Adrenal gland (tissue), 12 donors: ENCODE results near the gene OR2L8. TPM values are rescaled to one million over a fixed set of nuclear protein-coding genes. Genes with fewer than 3 reads are reported as not detected.

Experiments
- DNase-seq, 7 donors: peaks; one replicate each; pipeline ENCODE4 v3.0.0-alpha.2; 2019 to 2020
- H3K27ac ChIP-seq, 5 donors: fragments of 200-600 bp; sonication (generic) in 4 of 5; 1 replicate in 3 of 5; 2 replicates in 2 of 5; pipeline versions ENCODE4 v1.5.1 to v1.8.0; 2016 to 2020; ENCODE audit warnings: mild to moderate bottlenecking in 1 of 5
- H3K27me3 ChIP-seq: fragments of 200-600 bp; 2 replicates; pipeline ENCODE4 v1.8.0; 2021
- H3K36me3 ChIP-seq, 2 donors: fragments of 200-600 bp; replicated peaks in 1 of 2; 1 replicate in 1 of 2; 2 replicates in 1 of 2; pipeline versions ENCODE4 v1.5.1 to v1.8.0; 2018 to 2022
- H3K4me1 ChIP-seq, 2 donors: fragments of 200-600 bp; replicated peaks in 1 of 2; 1 replicate in 1 of 2; 2 replicates in 1 of 2; pipeline versions ENCODE4 v1.5.1 to v1.8.0; 2018 to 2021
- H3K4me3 ChIP-seq, 4 donors: fragments of 200-600 bp; sonication (generic) in 3 of 4; one replicate each; pipeline ENCODE4 v1.5.1; 2016 to 2018
- H3K9me3 ChIP-seq, 3 donors: fragments of 200-600 bp; sonication (generic) in 1 of 3; replicated peaks in 1 of 3; 1 replicate in 2 of 3; 2 replicates in 1 of 3; pipeline versions ENCODE4 v1.5.1 to v1.8.0; 2016 to 2021
- POLR2A ChIP-seq, 2 donors: fragments of 450-650 bp; IDR thresholded peaks; one replicate each; pipeline ENCODE4 v1.6.1; 2017; ENCODE audit warnings: antibody characterized with exemption in 2 of 2, mild to moderate bottlenecking in 2 of 2, moderate library complexity in 1 of 2
- WGBS, 4 donors: extraction: QIAGEN DNeasy Blood & Tissue Kit in 2 of 4; methylation state at CpG; one replicate each; pipeline versions ENCODE4 v1.1.5 to v1.1.7; 2013 to 2017; 5-methylcytosine and 5-hydroxymethylcytosine counted together
- intact Hi-C, 2 donors: fragments of 100-400 bp; cut with DNase I; formaldehyde crosslinking; loops; one replicate each; pipeline versions ENCODE4 v1.14.1 to v1.15.0; 2022 to 2023
- polyA plus RNA-seq, 3 donors: library from polyadenylated mRNA; stranded (reverse); fragments of 200-250 nt in 2 of 3; fragments of 350-450 nt in 1 of 3; fragmentation: Illumina TruSeq in 1 of 3; extraction: RNeasy Lipid Tissue Mini Kit (QIAGEN cat#74804) in 1 of 3; gene quantifications; one replicate each; pipeline ENCODE4 v1.2.3, GENCODE V29; 2013 to 2014
- total RNA-seq, 9 donors: library from RNA; depleted of rRNA in 4 of 9; stranded (reverse); fragments of >200 nt in 4 of 9; fragments of 120-200 nt in 1 of 9; fragmentation: NEBNext Ultra II Directional in 1 of 9; extraction: Animal tissue kit (Norgen Biotek cat#: 25700) in 1 of 9; gene quantifications; one replicate each; pipeline versions ENCODE4 v1.1.0 to v1.2.4, GENCODE V29; 2013 to 2023
- TF ChIP-seq, protein P1 (sequence below), 6 experiments: fragments of 450-650 bp in 4 of 6; fragments of 200-600 bp in 2 of 6; sonication (generic) in 1 of 6; IDR thresholded peaks; 1 replicate in 5 of 6; 2 replicates in 1 of 6; pipeline versions ENCODE4 v1.5.1 to v1.8.0; 2016 to 2021; ENCODE audit warnings: antibody characterized with exemption in 6 of 6, mild to moderate bottlenecking in 2 of 6, moderate library complexity in 1 of 6
- donor health status: healthy with polysubstance abuse.
- donor health status: Bipolar disorder and iron deficiency.
- donor health status: DM: yes; HTN: yes; CAD: no.
- donor health status: DM: no; HTN: no; CAD: no.
- donor health status: DM: no; HTN: no; CAD: no.
- donor health status: DM: yes; HTN: yes; CAD: no.

The OR2L8 gene
- total and polyA plus RNA-seq, 12 donors, result 0.67 TPM; not detected in 11

- H3K4me1 ChIP-seq, result no peaks in the 10 kb centered on the region
- TF ChIP-seq, protein P1, sequence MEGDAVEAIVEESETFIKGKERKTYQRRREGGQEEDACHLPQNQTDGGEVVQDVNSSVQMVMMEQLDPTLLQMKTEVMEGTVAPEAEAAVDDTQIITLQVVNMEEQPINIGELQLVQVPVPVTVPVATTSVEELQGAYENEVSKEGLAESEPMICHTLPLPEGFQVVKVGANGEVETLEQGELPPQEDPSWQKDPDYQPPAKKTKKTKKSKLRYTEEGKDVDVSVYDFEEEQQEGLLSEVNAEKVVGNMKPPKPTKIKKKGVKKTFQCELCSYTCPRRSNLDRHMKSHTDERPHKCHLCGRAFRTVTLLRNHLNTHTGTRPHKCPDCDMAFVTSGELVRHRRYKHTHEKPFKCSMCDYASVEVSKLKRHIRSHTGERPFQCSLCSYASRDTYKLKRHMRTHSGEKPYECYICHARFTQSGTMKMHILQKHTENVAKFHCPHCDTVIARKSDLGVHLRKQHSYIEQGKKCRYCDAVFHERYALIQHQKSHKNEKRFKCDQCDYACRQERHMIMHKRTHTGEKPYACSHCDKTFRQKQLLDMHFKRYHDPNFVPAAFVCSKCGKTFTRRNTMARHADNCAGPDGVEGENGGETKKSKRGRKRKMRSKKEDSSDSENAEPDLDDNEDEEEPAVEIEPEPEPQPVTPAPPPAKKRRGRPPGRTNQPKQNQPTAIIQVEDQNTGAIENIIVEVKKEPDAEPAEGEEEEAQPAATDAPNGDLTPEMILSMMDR (IDR thresholded peaks at IDR 0.05), result no peak
- TF ChIP-seq POLR2A (IDR thresholded peaks at IDR 0.05), result no peak
- H3K4me3 ChIP-seq, result peak overlapping the region in 1 of 4 donors; percentile 35
- WGBS, 4 donors, result 27 to 39% (median 32%) methylated on average over 7 of the region's 7 CpGs
- peak overlapping the region in 1 of 5 donors; percentile 26 for H3K27ac ChIP-seq
- no peaks in the 10 kb centered on the region for H3K36me3 ChIP-seq
- intact Hi-C loops, result no loop called here
- no peaks in the 10 kb centered on the region for H3K9me3 ChIP-seq
- H3K27me3 ChIP-seq, result no peaks in the 10 kb centered on the region
- no peak for DNase-seq
Measured at GRCh38 chr1:247906504-247907047, 42.1 kb upstream of the OR2L8 start.

GRCh38 chr1:247908766-247909165, 39.9 kb upstream of the OR2L8 start:
- Histone ChIP-seq H3K27ac (no peak overlapping the region), H3K36me3 (no peaks in the 10 kb centered on the region), H3K27me3 (no peaks in the 10 kb centered on the region), H3K9me3 (no peaks in the 10 kb centered on the region), H3K4me3 (no peak overlapping the region), H3K4me1 (no peaks in the 10 kb centered on the region)
- no peak for DNase-seq
- intact Hi-C loops, result no loop called here
- TF ChIP-seq POLR2A (IDR thresholded peaks at IDR 0.05), result no peak
- TF ChIP-seq, protein P1 (IDR thresholded peaks at IDR 0.05), result no peak
- 66 to 86% (median 74%) methylated on average over 5 of the region's 5 CpGs for WGBS, 4 donors

- no peak overlapping the region for H3K27ac ChIP-seq
- H3K4me1 ChIP-seq, result no peaks in the 10 kb centered on the region
- H3K36me3 ChIP-seq, result no peaks in the 10 kb centered on the region
- no peaks in the 10 kb centered on the region for H3K9me3 ChIP-seq
- no peaks in the 10 kb centered on the region for H3K27me3 ChIP-seq
- intact Hi-C loops, result no loop called here
- WGBS, 4 donors, result 74 to 86% (median 82%) methylated on average over 2 of the region's 2 CpGs
- TF ChIP-seq POLR2A (IDR thresholded peaks at IDR 0.05), result no peak
- TF ChIP-seq, protein P1 (IDR thresholded peaks at IDR 0.05), result no peak
- DNase-seq, result no peak
- no peak overlapping the region for H3K4me3 ChIP-seq
Measured at GRCh38 chr1:247913786-247914185, 34.9 kb upstream of the OR2L8 start.

- 29 to 40% (median 32%) methylated on average over 4 of the region's 4 CpGs for WGBS, 4 donors
- Histone ChIP-seq H3K9me3 (no peaks in the 10 kb centered on the region), H3K27me3 (no peaks in the 10 kb centered on the region), H3K4me3 (no peak overlapping the region), H3K27ac (no peak overlapping the region), H3K36me3 (no peaks in the 10 kb centered on the region), H3K4me1 (no peaks in the 10 kb centered on the region)
- no peak for DNase-seq
- intact Hi-C loops, result no loop called here
- TF ChIP-seq, protein P1 (IDR thresholded peaks at IDR 0.05), result no peak
- TF ChIP-seq POLR2A (IDR thresholded peaks at IDR 0.05), result no peak
Measured at GRCh38 chr1:247914941-247915662, 33.6 kb upstream of the OR2L8 start.
